K562 (cell line): ENCODE measurements around the gene NRARP. TPM values are rescaled to one million over a fixed set of nuclear protein-coding genes. Genes with fewer than 3 reads are reported as not detected.

Experiments
- MGA ChIP-seq: fragments of 450-650 bp; IDR thresholded peaks from 2 replicates; pipeline ENCODE4 v1.6.1; 2016; ENCODE audit warnings: mild to moderate bottlenecking, moderate library complexity
- MTA2 ChIP-seq: fragments of 450-650 bp; IDR thresholded peaks from 2 replicates; pipeline ENCODE4 v1.6.1; 2016; ENCODE audit warnings: low read depth
- THRAP3 ChIP-seq: fragments of 450-650 bp; IDR thresholded peaks from 2 replicates; pipeline ENCODE4 v1.6.1; 2016; ENCODE audit warnings: mild to moderate bottlenecking, inconsistent platforms, borderline replicate concordance
- polyA plus RNA-seq, 8 experiments: library from polyadenylated mRNA; depleted of rRNA in 4 of 8; stranded (reverse) in 5 of 8; unstranded in 3 of 8; fragments of >200 nt; fragmentation: Nextera tagmentation in 2 of 8; fragmentation: Illumina TruSeq in 1 of 8; extraction: Ambion mirVana in 2 of 8; extraction: Trizol in 1 of 8; gene quantifications; 2 replicates each; pipeline versions ENCODE4 v1.2.1 to v1.2.3, GENCODE V29; 2011 to 2014; ENCODE audit warnings: inconsistent platforms in 1 of 8, missing spikeins in 1 of 8
- total RNA-seq, 7 experiments: library from RNA; depleted of rRNA in 6 of 7; stranded (reverse); fragments of >200 nt in 6 of 7; fragmentation: Illumina TruSeq in 2 of 7; extraction: Trizol in 2 of 7; gene quantifications; 2 replicates each; pipeline versions ENCODE4 v1.2.1 to v1.2.3, GENCODE V29; 2011 to 2021; ENCODE audit warnings: low replicate concordance in 1 of 7

Gene NRARP
- total and polyA plus RNA-seq, 9 of the 15 experiments (the other 6 are each of a cell fraction or from before 2014, with no cell fraction given), result 2.0 to 24.5 (median 7.2) TPM; not detected in 2

- TF ChIP-seq MGA, result peak; percentile 71; the same call in 1 of the 2 replicates
- 0 out of 2 replicates have a peak, but pooled peaks have one; percentile 36 for TF ChIP-seq MTA2
- TF ChIP-seq THRAP3, result peak; percentile 63; the same call in 1 of the 2 replicates
These were observed 33.4 kb downstream of the NRARP start (continued) for GRCh38 chr9:137268538-137269201.
